Heart right ventricle (tissue), 16 donors: ENCODE results near the gene PSMD3. TPM values are rescaled to one million over a fixed set of nuclear protein-coding genes. Genes with fewer than 3 reads are reported as not detected.

Source experiments
- ATAC-seq, 8 donors: fragments of 200-7000 bp; cut with Tn5 transposase; one replicate each; pipeline ENCODE4 v1.9.1; 2020; ENCODE audit warnings: mild to moderate bottlenecking in 8 of 8, moderate library complexity in 8 of 8, moderate number of reproducible peaks in 1 of 8
- DNase-seq, 2 donors: peaks; one replicate each; pipeline ENCODE4 v3.0.0-alpha.2; 2020
- H3K27ac ChIP-seq, 10 donors: fragments of 200-600 bp; sonication (generic) in 2 of 10; one replicate each; pipeline versions ENCODE4 v1.5.0 to v1.8.0; 2020 to 2022; ENCODE audit warnings: mild to moderate bottlenecking in 3 of 10
- H3K27me3 ChIP-seq, 7 donors: fragments of 200-600 bp; one replicate each; pipeline ENCODE4 v1.8.0; 2021 to 2022; ENCODE audit warnings: mild to moderate bottlenecking in 2 of 7
- H3K36me3 ChIP-seq, 9 donors: fragments of 200-600 bp; sonication (generic) in 1 of 9; one replicate each; pipeline versions ENCODE4 v1.5.0 to v1.8.0; 2020 to 2022; ENCODE audit warnings: mild to moderate bottlenecking in 2 of 9
- H3K4me1 ChIP-seq, 9 donors: fragments of 200-600 bp; sonication (generic) in 1 of 9; one replicate each; pipeline versions ENCODE4 v1.5.0 to v1.8.0; 2020 to 2022; ENCODE audit warnings: mild to moderate bottlenecking in 4 of 9
- H3K4me3 ChIP-seq, 10 donors: fragments of 200-600 bp; sonication (generic) in 2 of 10; one replicate each; pipeline versions ENCODE4 v1.5.0 to v1.8.0; 2020 to 2022; ENCODE audit warnings: mild to moderate bottlenecking in 7 of 10, moderate library complexity in 2 of 10
- H3K9me3 ChIP-seq, 11 donors: fragments of 200-600 bp in 10 of 11; sonication (generic) in 2 of 11; one replicate each; pipeline versions ENCODE4 v1.5.0 to v1.8.0; 2013 to 2022; ENCODE audit warnings: mild to moderate bottlenecking in 2 of 11, control low read depth in 1 of 11, moderate library complexity in 1 of 11
- WGBS, 2 donors: extraction: QIAGEN DNeasy Blood & Tissue Kit; methylation state at CpG; one replicate each; pipeline ENCODE4 v1.1.7; 2013; ENCODE audit warnings: inconsistent platforms in 1 of 2; 5-methylcytosine and 5-hydroxymethylcytosine counted together
- intact Hi-C, 10 donors: fragments of 100-400 bp; cut with DNase I; formaldehyde crosslinking; loops; one replicate each; pipeline versions ENCODE4 v1.11.1 to v1.14.2; 2022
- polyA plus RNA-seq, 2 donors: library from polyadenylated mRNA; stranded (reverse); fragments of 200-250 nt; gene quantifications; one replicate each; pipeline ENCODE4 v1.2.3, GENCODE V29; 2013
- total RNA-seq, 10 donors: library from RNA; stranded (reverse); fragmentation: NEBNext Ultra II Directional in 3 of 10; extraction: Animal tissue kit (Norgen Biotek cat#: 25700) in 3 of 10; gene quantifications; one replicate each; pipeline versions ENCODE4 v1.2.1 to v1.2.4, GENCODE V29; 2021 to 2023
- TF ChIP-seq, protein P1 (sequence below), 9 donors: fragments of 200-600 bp; sonication (generic) in 2 of 9; IDR thresholded peaks; one replicate each; pipeline versions ENCODE4 v1.5.0 to v1.8.0; 2021 to 2022; ENCODE audit warnings: antibody characterized with exemption in 9 of 9, mild to moderate bottlenecking in 5 of 9, moderate library complexity in 1 of 9
- donor health status: Arrhythmogenic right ventricular cardiomyopathy.
- donor health status: ischemic (EF 13 %, LVEDD 7.1; RV severe dilation, severe dysfunction).
- donor health status: healthy with polysubstance abuse.
- donor health status: DM: no; HTN: yes; CAD: no.
- donor health status: DM: no; HTN: no; CAD: no.
- donor health status: ischemic (EF 25% LVEDD 6.9; RV normal size, moderate dysfunction).
- donor health status: ischemic (EF 25% LVEDD 5.7; RV mildly dilated, moderate dysfunction).
- donor health status: healthy.
- donor health status: DM: yes; HTN: yes; CAD: no.
- donor health status: Ischemic cardiomyopathy.
- donor health status: ischemic (EF 35%, LVEDD 5.7; RV mildly dilated, moderate dysfunction).
- donor health status: nonischemic (EF 11% LVEDD 7.7; RV severe dilation, severe dysfunction).
- donor health status: DM: yes; HTN: yes; CAD: no.
- donor health status: PGD.
- donor health status: ischemic (EF 29% LVEDD 5.4; RV normal size, mild dysfunction).
- donor health status: nonischemic (EF 23%, LVEDD 6.1; RV moderate dilation, normal function).

The PSMD3 gene
- total and polyA plus RNA-seq, 12 donors = 46.7 to 113 (median 81.8) TPM

DNA sequence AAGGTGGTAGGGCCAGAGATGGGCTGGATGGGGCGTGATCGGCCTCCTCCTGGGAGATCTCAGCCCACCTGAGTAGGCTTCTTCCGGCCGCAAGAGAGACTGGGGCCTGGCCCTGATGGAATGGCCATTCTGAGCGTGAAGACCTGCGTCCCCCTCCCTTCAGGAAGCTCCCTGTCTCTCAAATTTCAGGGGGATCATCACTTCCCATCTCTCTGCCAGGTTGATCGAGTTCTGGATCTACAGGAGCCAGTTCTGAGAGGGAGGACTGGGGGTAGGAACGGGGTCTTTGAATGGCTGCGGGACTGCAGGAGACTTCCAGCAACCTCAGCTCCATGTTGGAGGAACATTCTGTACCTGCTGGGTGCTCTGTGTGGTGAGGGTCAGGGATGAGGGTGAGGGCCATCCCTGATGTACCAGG, 27.1 kb upstream of the PSMD3 start:
- 29 to 33% methylated on average over 9 of the region's 9 CpGs for WGBS, 2 donors
- Histone ChIP-seq H3K4me1 (peaks cover 0 to 31% (median 11%) of the 10 kb centered on the region in 9 donors), H3K27me3 (no peaks in the 10 kb centered on the region), H3K27ac (peak overlapping the region in 9 of 10 donors; percentile 38 to 76 (median 55)), H3K9me3 (no peaks in the 10 kb centered on the region), H3K36me3 (no peaks in the 10 kb centered on the region), H3K4me3 (peak overlapping the region in 9 of 10 donors; percentile 35 to 53 (median 50))
- TF ChIP-seq, protein P1, sequence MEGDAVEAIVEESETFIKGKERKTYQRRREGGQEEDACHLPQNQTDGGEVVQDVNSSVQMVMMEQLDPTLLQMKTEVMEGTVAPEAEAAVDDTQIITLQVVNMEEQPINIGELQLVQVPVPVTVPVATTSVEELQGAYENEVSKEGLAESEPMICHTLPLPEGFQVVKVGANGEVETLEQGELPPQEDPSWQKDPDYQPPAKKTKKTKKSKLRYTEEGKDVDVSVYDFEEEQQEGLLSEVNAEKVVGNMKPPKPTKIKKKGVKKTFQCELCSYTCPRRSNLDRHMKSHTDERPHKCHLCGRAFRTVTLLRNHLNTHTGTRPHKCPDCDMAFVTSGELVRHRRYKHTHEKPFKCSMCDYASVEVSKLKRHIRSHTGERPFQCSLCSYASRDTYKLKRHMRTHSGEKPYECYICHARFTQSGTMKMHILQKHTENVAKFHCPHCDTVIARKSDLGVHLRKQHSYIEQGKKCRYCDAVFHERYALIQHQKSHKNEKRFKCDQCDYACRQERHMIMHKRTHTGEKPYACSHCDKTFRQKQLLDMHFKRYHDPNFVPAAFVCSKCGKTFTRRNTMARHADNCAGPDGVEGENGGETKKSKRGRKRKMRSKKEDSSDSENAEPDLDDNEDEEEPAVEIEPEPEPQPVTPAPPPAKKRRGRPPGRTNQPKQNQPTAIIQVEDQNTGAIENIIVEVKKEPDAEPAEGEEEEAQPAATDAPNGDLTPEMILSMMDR (IDR thresholded peaks at IDR 0.05) = no peak
- DNase-seq (no peak), ATAC-seq (no peak)
- intact Hi-C loops = loop anchor here in 4 of 10 donors (1.0 to 10.0 kb wide), 5 partner anchors 19 to 199 kb away; partner anchors contain the start of genes LRRC3C (in 1 of the 4), ORMDL3 (in 1 of the 4) and PSMD3 (in 1 of the 4)

DNA sequence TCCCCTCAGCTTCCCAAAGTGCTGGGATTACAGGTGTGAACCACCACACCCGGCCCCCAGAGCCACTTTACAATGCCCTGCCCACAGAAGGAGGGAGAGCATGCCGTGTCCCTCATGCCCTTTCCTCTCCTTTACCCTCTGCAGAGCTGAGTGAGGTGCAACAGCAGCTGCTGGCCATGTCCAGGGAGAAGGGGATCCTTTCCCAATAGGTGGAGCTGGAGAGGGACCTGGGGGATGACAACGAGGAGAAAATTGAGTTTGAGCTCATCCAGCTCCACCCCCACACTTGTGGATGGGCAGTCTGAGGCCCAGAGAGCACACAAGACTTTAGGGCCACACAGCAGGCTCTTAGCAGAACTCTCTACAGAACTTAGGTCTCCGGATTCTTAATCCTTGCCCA, 25.7 kb upstream of the PSMD3 start:
- Histone ChIP-seq H3K9me3 (no peaks in the 10 kb centered on the region), H3K27ac (no peak overlapping the region), H3K27me3 (no peaks in the 10 kb centered on the region), H3K4me1 (peaks cover 0 to 35% (median 15%) of the 10 kb centered on the region in 9 donors), H3K36me3 (no peaks in the 10 kb centered on the region), H3K4me3 (no peak overlapping the region)
- DNase-seq (no peak), ATAC-seq (no peak)
- TF ChIP-seq, protein P1 (IDR thresholded peaks at IDR 0.05) = no peak
- intact Hi-C loops = loop anchor here in 2 of 10 donors (5.0 to 10.0 kb wide), 2 partner anchors 33 to 200 kb away; no protein-coding TSS in a partner anchor
- WGBS, 2 donors = 51 to 63% methylated on average over 4 of the region's 4 CpGs

DNA sequence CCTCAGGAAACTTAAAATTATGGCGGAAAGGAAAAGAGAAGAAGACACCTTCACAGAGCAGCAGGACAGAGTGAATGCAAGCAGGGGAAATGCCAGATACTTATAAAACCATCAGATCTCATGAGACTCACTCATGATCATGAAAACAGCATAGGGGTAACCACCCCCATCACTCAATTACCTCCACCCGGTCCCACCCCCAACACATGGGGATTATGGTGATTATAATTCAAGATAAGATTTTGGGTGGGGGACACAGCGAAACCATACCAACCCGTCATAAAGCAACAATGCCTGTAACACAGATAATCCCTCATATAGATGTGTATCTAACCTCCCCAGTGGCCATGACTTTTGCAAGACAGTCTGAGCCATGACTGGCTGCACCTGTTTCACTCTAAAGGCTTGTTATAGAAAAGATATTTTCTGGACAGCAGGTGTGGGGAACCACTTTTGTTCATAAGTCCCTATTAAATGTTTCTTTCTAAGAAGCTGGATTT, 24.8 kb upstream of the PSMD3 start:
- no peaks in the 10 kb centered on the region for H3K36me3 ChIP-seq
- no peaks in the 10 kb centered on the region for H3K9me3 ChIP-seq
- no peak for DNase-seq
- H3K27me3 ChIP-seq = no peaks in the 10 kb centered on the region
- 81 to 87% methylated on average over 4 of the region's 4 CpGs for WGBS, 2 donors
- H3K4me3 ChIP-seq = no peak overlapping the region
- TF ChIP-seq, protein P1 (IDR thresholded peaks at IDR 0.05) = no peak
- peaks cover 0 to 26% (median 15%) of the 10 kb centered on the region in 9 donors for H3K4me1 ChIP-seq
- H3K27ac ChIP-seq = no peak overlapping the region
- intact Hi-C loops = loop anchor here in 2 of 10 donors (5.0 to 10.0 kb wide), 2 partner anchors 33 to 201 kb away; no protein-coding TSS in a partner anchor
- ATAC-seq = no peak

DNA sequence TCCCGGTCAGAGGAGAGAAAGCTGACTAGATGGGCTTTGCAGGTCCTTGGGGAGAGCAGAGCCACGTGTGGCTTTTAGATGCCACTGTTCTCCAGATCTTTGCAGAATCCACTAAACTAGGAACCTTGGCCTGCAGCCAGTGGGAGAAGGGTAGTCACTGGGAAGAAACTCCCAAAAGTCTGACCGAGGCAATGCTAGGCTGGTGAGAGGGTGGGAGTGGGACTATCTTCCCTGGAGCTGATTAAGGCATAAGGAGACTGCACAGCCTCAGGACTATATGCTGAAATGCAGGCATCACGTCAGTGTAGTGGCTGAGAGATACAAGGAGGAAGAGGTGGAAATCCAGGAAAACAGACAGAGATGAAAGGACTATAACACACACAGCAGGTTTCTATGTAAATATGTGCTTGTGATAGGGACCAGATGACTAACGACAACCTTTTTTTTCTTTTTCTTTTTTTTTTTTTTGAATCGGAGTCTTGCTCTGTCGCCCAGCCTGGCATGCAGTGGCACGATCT, 20.0 kb upstream of the PSMD3 start:
- no peaks in the 10 kb centered on the region for H3K36me3 ChIP-seq
- ATAC-seq = no peak
- no peak overlapping the region for H3K4me3 ChIP-seq
- DNase-seq = no peak
- intact Hi-C loops = loop anchor here in 2 of 10 donors (2.0 to 5.0 kb wide), 2 partner anchors 18 to 38 kb away; no protein-coding TSS in a partner anchor
- H3K27ac ChIP-seq = no peak overlapping the region
- no peaks in the 10 kb centered on the region for H3K9me3 ChIP-seq
- TF ChIP-seq, protein P1 (IDR thresholded peaks at IDR 0.05) = no peak
- peaks cover 0 to 17% (median 0%) of the 10 kb centered on the region in 7 donors for H3K27me3 ChIP-seq
- WGBS, 2 donors = 55 to 58% methylated on average over 8 of the region's 8 CpGs
- peaks cover 0 to 8% (median 3%) of the 10 kb centered on the region in 9 donors for H3K4me1 ChIP-seq
